Body of pancreas (tissue), 4 donors: ENCODE measurements around the gene DENND4B.

ENCODE experiments used
- POLR2A ChIP-seq, 3 donors: fragments of 450-650 bp; IDR thresholded peaks; one replicate each; pipeline ENCODE4 v1.6.1; 2016; ENCODE audit warnings: antibody characterized with exemption in 3 of 3, mild to moderate bottlenecking in 2 of 3
- TF ChIP-seq, protein P1 (sequence below), 7 experiments: fragments of 450-650 bp in 4 of 7; fragments of 200-600 bp in 3 of 7; sonication (generic) in 3 of 7; IDR thresholded peaks; one replicate each; pipeline ENCODE4 v1.5.1; 2016 to 2019; ENCODE audit warnings: antibody characterized with exemption in 7 of 7

DNA sequence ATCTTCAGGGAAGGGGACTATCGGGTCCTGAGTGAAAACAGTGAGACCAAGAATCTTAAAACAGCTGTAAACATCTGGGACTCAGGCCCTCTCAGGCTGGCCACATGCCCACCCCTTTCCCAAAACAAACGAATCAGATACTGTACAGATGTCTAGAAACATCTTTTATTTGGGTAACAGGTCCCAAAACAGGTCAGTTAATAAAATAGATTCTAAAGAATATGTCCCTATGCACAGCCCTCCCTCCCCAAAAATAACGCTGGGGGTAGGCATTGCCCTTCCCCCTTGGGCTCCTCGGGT lies 12.4 kb upstream of the DENND4B start:
- TF ChIP-seq, protein P1, sequence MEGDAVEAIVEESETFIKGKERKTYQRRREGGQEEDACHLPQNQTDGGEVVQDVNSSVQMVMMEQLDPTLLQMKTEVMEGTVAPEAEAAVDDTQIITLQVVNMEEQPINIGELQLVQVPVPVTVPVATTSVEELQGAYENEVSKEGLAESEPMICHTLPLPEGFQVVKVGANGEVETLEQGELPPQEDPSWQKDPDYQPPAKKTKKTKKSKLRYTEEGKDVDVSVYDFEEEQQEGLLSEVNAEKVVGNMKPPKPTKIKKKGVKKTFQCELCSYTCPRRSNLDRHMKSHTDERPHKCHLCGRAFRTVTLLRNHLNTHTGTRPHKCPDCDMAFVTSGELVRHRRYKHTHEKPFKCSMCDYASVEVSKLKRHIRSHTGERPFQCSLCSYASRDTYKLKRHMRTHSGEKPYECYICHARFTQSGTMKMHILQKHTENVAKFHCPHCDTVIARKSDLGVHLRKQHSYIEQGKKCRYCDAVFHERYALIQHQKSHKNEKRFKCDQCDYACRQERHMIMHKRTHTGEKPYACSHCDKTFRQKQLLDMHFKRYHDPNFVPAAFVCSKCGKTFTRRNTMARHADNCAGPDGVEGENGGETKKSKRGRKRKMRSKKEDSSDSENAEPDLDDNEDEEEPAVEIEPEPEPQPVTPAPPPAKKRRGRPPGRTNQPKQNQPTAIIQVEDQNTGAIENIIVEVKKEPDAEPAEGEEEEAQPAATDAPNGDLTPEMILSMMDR (IDR thresholded peaks at IDR 0.05): no peak
- TF ChIP-seq POLR2A (IDR thresholded peaks at IDR 0.05): no peak
